Stomach (tissue), 9 donors: ENCODE measurements around the gene LSM11. TPM values are rescaled to one million over a fixed set of nuclear protein-coding genes. Genes with fewer than 3 reads are reported as not detected.

Experiments
- DNase-seq, 2 donors: peaks; one replicate each; pipeline versions ENCODE4 v3.0.0 to v3.0.0-alpha.2; 2013 to 2019
- H3K27ac ChIP-seq, 5 donors: fragments of 200-600 bp in 4 of 5; sonication (generic) in 4 of 5; one replicate each; pipeline ENCODE4 v1.5.1; 2013 to 2019; ENCODE audit warnings: mild to moderate bottlenecking in 1 of 5, moderate library complexity in 1 of 5
- H3K27me3 ChIP-seq, 3 donors: fragments of 200-600 bp; sonication (generic); one replicate each; pipeline ENCODE4 v1.5.1; 2017 to 2019; ENCODE audit warnings: mixed run types in 1 of 3
- H3K36me3 ChIP-seq, 4 donors: fragments of 200-600 bp; sonication (generic); 1 replicate in 3 of 4; 2 replicates in 1 of 4; pipeline ENCODE4 v1.5.1; 2016 to 2019
- H3K4me1 ChIP-seq, 4 donors: fragments of 200-600 bp; sonication (generic); one replicate each; pipeline ENCODE4 v1.5.1; 2016 to 2019
- H3K4me3 ChIP-seq, 4 donors: fragments of 200-600 bp; sonication (generic) in 3 of 4; one replicate each; pipeline ENCODE4 v1.5.1; 2016 to 2019; ENCODE audit warnings: mild to moderate bottlenecking in 1 of 4
- H3K9me3 ChIP-seq, 4 donors: fragments of 200-600 bp; sonication (generic); one replicate each; pipeline ENCODE4 v1.5.1; 2016 to 2019
- EP300 ChIP-seq: sonication (generic); formaldehyde crosslinking; IDR thresholded peaks from one replicate; pipeline ENCODE4 v1.6.1; 2017; ENCODE audit warnings: antibody characterized with exemption
- POLR2A ChIP-seq, 4 donors: fragments of 450-650 bp; IDR thresholded peaks; one replicate each; pipeline ENCODE4 v1.6.1; 2016; ENCODE audit warnings: antibody characterized with exemption in 4 of 4, control low read depth in 2 of 4, mild to moderate bottlenecking in 1 of 4, moderate library complexity in 1 of 4
- POLR2AphosphoS5 ChIP-seq, 3 donors: sonication (generic); formaldehyde crosslinking; IDR thresholded peaks; one replicate each; pipeline ENCODE4 v1.6.1; 2016; ENCODE audit warnings: antibody characterized with exemption in 3 of 3
- WGBS, 5 donors: extraction: QIAGEN DNeasy Blood & Tissue Kit in 3 of 5; methylation state at CpG; one replicate each; pipeline versions ENCODE4 v1.1.5 to v1.1.7; 2013 to 2018; 5-methylcytosine and 5-hydroxymethylcytosine counted together
- intact Hi-C: fragments of 100-400 bp; cut with DNase I; formaldehyde crosslinking; loops from one replicate; pipeline ENCODE4 v1.15.1; 2023; ENCODE audit warnings: low total_unique reads
- polyA plus RNA-seq, 3 donors: library from polyadenylated mRNA; stranded (reverse); fragments of 200-250 nt; gene quantifications; one replicate each; pipeline ENCODE4 v1.2.3, GENCODE V29; 2013
- total RNA-seq, 5 donors: library from RNA; depleted of rRNA; stranded (reverse); fragments of >200 nt; gene quantifications; one replicate each; pipeline versions ENCODE4 v1.1.0 to v1.2.3, GENCODE V29; 2014 to 2016
- TF ChIP-seq, protein P1 (sequence below), 7 experiments: fragments of 450-650 bp in 4 of 7; fragments of 200-600 bp in 3 of 7; sonication (generic) in 3 of 7; IDR thresholded peaks; one replicate each; pipeline ENCODE4 v1.5.1; 2016 to 2019; ENCODE audit warnings: antibody characterized with exemption in 7 of 7, control low read depth in 2 of 7, mild to moderate bottlenecking in 1 of 7
- donor health status: healthy with polysubstance abuse.
- donor health status: Bipolar disorder and iron deficiency.
- donor health status: healthy.

Gene LSM11
- total and polyA plus RNA-seq, 8 donors, result 0.46 to 10.3 (median 1.6) TPM

GRCh38 chr5:157731272-157732129 is 12.0 kb upstream of the LSM11 start, which contains the start of gene THG1L:
TSS of gene THG1L (plus strand) at chr5:157731420. CDS start at chr5:157731441, 21 bp downstream.
- H3K27me3 ChIP-seq, result no peaks in the 10 kb centered on the region
- DNase-seq, result peak; percentile 98 to 99
- H3K36me3 ChIP-seq, result peaks cover 7 to 39% (median 35%) of the 10 kb centered on the region in 4 donors
- H3K4me1 ChIP-seq, result peaks cover 0 to 29% (median 13%) of the 10 kb centered on the region in 4 donors
- no peak for TF ChIP-seq POLR2A (IDR thresholded peaks at IDR 0.05)
- TF ChIP-seq POLR2AphosphoS5 (IDR thresholded peaks at IDR 0.05), result peak; percentile 41 to 84 (median 81)
- intact Hi-C loops, result no loop called here
- H3K27ac ChIP-seq, result peak within 1 kb of the TSS; percentile 90 to 97 (median 96)
- 0 to 2% (median 1%) methylated on average over 44 to 47 of the region's 47 CpGs for WGBS, 5 donors
- H3K4me3 ChIP-seq, result peak within 1 kb of the TSS; percentile 57 to 79 (median 68)
- H3K9me3 ChIP-seq, result no peaks in the 10 kb centered on the region

DNA sequence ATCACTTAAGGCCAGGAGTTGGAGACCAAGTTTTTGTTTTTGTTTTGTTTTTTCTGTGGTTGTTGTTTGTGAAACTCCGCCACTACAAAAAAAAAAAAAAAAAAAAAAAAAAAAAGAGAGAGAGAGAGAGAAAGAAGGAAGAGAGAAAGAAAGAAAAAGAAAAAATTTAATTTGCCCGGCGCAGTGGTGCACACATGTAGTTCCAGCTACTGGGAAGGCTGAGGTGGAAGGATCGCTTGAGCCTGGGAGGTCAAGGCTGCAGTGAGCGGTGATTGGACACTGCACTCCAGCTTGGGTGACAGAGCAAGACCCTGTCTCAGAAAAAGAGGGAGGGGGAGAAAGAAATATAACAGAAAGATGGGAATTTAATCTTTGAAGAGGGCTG is 11.4 kb upstream of the LSM11 start:
- Histone ChIP-seq H3K4me3 (peak overlapping the region; percentile 57 to 79 (median 68)), H3K36me3 (peaks cover 7 to 45% (median 42%) of the 10 kb centered on the region in 4 donors), H3K27me3 (no peaks in the 10 kb centered on the region), H3K9me3 (no peaks in the 10 kb centered on the region), H3K4me1 (peaks cover 0 to 29% (median 13%) of the 10 kb centered on the region in 4 donors), H3K27ac (peak overlapping the region in 4 of 5 donors; percentile 94 to 97 (median 96))
- intact Hi-C loops, result no loop called here
- 85 to 90% (median 88%) methylated on average over 5 of the region's 5 CpGs for WGBS, 5 donors
- DNase-seq, result no peak
- TF ChIP-seq EP300 (no peak), POLR2A (IDR thresholded peaks at IDR 0.05) (no peak), POLR2AphosphoS5 (IDR thresholded peaks at IDR 0.05) (no peak)
- TF ChIP-seq, protein P1, sequence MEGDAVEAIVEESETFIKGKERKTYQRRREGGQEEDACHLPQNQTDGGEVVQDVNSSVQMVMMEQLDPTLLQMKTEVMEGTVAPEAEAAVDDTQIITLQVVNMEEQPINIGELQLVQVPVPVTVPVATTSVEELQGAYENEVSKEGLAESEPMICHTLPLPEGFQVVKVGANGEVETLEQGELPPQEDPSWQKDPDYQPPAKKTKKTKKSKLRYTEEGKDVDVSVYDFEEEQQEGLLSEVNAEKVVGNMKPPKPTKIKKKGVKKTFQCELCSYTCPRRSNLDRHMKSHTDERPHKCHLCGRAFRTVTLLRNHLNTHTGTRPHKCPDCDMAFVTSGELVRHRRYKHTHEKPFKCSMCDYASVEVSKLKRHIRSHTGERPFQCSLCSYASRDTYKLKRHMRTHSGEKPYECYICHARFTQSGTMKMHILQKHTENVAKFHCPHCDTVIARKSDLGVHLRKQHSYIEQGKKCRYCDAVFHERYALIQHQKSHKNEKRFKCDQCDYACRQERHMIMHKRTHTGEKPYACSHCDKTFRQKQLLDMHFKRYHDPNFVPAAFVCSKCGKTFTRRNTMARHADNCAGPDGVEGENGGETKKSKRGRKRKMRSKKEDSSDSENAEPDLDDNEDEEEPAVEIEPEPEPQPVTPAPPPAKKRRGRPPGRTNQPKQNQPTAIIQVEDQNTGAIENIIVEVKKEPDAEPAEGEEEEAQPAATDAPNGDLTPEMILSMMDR (IDR thresholded peaks at IDR 0.05), result no peak

GRCh38 chr5:157732596-157733262 is 10.8 kb upstream of the LSM11 start:
- H3K36me3 ChIP-seq, result peaks cover 7 to 51% (median 48%) of the 10 kb centered on the region in 4 donors
- H3K4me1 ChIP-seq, result peaks cover 0 to 29% (median 13%) of the 10 kb centered on the region in 4 donors
- WGBS, 5 donors, result 83 to 93% (median 89%) methylated on average over 8 of the region's 8 CpGs

GRCh38 chr5:157734436-157734835 is 9.1 kb upstream of the LSM11 start:
- Histone ChIP-seq H3K4me1 (peaks cover 0 to 29% (median 13%) of the 10 kb centered on the region in 4 donors), H3K4me3 (no peak overlapping the region), H3K27ac (peak overlapping the region in 4 of 5 donors; percentile 5 to 54 (median 38)), H3K36me3 (peaks cover 7 to 68% (median 64%) of the 10 kb centered on the region in 4 donors), H3K9me3 (no peaks in the 10 kb centered on the region), H3K27me3 (no peaks in the 10 kb centered on the region)
- WGBS, 5 donors, result 41 to 69% (median 54%) methylated on average over 7 of the region's 7 CpGs
- peak in 1 of 2 donors; percentile 77 for DNase-seq
- intact Hi-C loops, result no loop called here
- TF ChIP-seq POLR2AphosphoS5 (IDR thresholded peaks at IDR 0.05) (no peak), EP300 (no peak), POLR2A (IDR thresholded peaks at IDR 0.05) (no peak)
- TF ChIP-seq, protein P1 (IDR thresholded peaks at IDR 0.05), result no peak

More at GRCh38 chr5:157732596-157733262, 10.8 kb upstream of the LSM11 start:
- TF ChIP-seq, protein P1 (IDR thresholded peaks at IDR 0.05), result no peak
- TF ChIP-seq POLR2AphosphoS5 (IDR thresholded peaks at IDR 0.05), result no peak
- no peak for DNase-seq
- intact Hi-C loops, result no loop called here
- H3K27me3 ChIP-seq, result no peaks in the 10 kb centered on the region
- H3K27ac ChIP-seq, result no peak overlapping the region
- H3K9me3 ChIP-seq, result no peaks in the 10 kb centered on the region
- no peak overlapping the region for H3K4me3 ChIP-seq
